Muscle layer of duodenum (tissue), 2 donors: Measurements from ENCODE around the gene TMEM184C.
A peak's percentile ranks its signal among the peaks of the same experiment; 100 is the strongest.

Experiments used
- H3K27ac ChIP-seq: one replicate; pipeline ENCODE4 v1.7.0; 2013; ENCODE audit warnings: mild to moderate bottlenecking, low read length
- H3K27me3 ChIP-seq: one replicate; pipeline ENCODE4 v1.7.0; 2013; ENCODE audit warnings: low read depth, mild to moderate bottlenecking, control low read depth, low read length
- H3K36me3 ChIP-seq, 2 donors: one replicate each; pipeline ENCODE4 v1.7.0; 2013; ENCODE audit warnings: low read length in 2 of 2, control low read depth in 1 of 2, mild to moderate bottlenecking in 1 of 2; ENCODE audit not compliant: insufficient read depth in 2 of 2, control insufficient read depth in 1 of 2
- H3K4me1 ChIP-seq, 2 donors: one replicate each; pipeline ENCODE4 v1.7.0; 2013; ENCODE audit warnings: low read length in 2 of 2, mild to moderate bottlenecking in 2 of 2, control low read depth in 1 of 2, moderate library complexity in 1 of 2; ENCODE audit not compliant: insufficient read depth in 2 of 2, control insufficient read depth in 1 of 2
- H3K4me3 ChIP-seq, 2 donors: one replicate each; pipeline ENCODE4 v1.7.0; 2013; ENCODE audit warnings: low read length in 2 of 2, low read depth in 1 of 2, mild to moderate bottlenecking in 1 of 2
- H3K9me3 ChIP-seq, 2 donors: one replicate each; pipeline ENCODE4 v1.7.0; 2013; ENCODE audit warnings: low read length in 2 of 2, control low read depth in 1 of 2, mild to moderate bottlenecking in 1 of 2; ENCODE audit not compliant: control insufficient read depth in 1 of 2
- donor health status: healthy.

Gene TMEM184C

GRCh38 chr4:147696866-147697265 lies 79.7 kb downstream of the TMEM184C start:
- Histone ChIP-seq H3K27me3 (no peaks in the 10 kb centered on the region), H3K4me3 (no peak overlapping the region)

DNA sequence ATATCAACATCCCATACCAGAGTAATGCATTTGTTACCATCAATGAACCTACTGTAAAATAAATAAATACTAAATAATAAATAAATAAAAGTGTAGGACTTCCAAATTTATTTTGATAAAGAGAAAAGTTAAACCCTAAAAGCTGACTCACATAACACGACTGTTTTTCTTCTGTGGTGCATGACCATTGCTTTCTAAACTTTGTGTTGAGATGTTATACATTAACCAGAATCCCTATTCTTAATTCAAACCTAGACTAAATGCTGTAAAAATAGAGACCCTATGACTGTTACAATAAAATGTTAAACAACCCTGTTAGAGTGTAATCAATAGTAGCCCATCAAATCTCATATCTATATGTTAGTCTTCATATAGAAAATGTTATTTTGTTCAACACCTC lies 87.6 kb downstream of the TMEM184C start:
- Histone ChIP-seq H3K27me3 (no peaks in the 10 kb centered on the region), H3K9me3 (no peaks in the 10 kb centered on the region), H3K4me3 (no peak overlapping the region), H3K27ac (no peak overlapping the region), H3K4me1 (no peaks in the 10 kb centered on the region), H3K36me3 (no peaks in the 10 kb centered on the region)

More at GRCh38 chr4:147696866-147697265, 79.7 kb downstream of the TMEM184C start:
- Histone ChIP-seq H3K27ac (no peak overlapping the region), H3K36me3 (no peaks in the 10 kb centered on the region), H3K9me3 (no peaks in the 10 kb centered on the region), H3K4me1 (no peaks in the 10 kb centered on the region)

GRCh38 chr4:147707892-147708672 lies 90.9 kb downstream of the TMEM184C start:
- no peaks in the 10 kb centered on the region for H3K27me3 ChIP-seq
- H3K4me3 ChIP-seq = peak overlapping the region; percentile 15 to 24
- no peaks in the 10 kb centered on the region for H3K4me1 ChIP-seq
- no peaks in the 10 kb centered on the region for H3K36me3 ChIP-seq
- no peaks in the 10 kb centered on the region for H3K9me3 ChIP-seq
- no peak overlapping the region for H3K27ac ChIP-seq

GRCh38 chr4:147709999-147710398 lies 92.8 kb downstream of the TMEM184C start:
- no peak overlapping the region for H3K4me3 ChIP-seq
- H3K27me3 ChIP-seq = no peaks in the 10 kb centered on the region
- no peaks in the 10 kb centered on the region for H3K9me3 ChIP-seq
- no peaks in the 10 kb centered on the region for H3K4me1 ChIP-seq
- H3K27ac ChIP-seq = no peak overlapping the region
- no peaks in the 10 kb centered on the region for H3K36me3 ChIP-seq

DNA sequence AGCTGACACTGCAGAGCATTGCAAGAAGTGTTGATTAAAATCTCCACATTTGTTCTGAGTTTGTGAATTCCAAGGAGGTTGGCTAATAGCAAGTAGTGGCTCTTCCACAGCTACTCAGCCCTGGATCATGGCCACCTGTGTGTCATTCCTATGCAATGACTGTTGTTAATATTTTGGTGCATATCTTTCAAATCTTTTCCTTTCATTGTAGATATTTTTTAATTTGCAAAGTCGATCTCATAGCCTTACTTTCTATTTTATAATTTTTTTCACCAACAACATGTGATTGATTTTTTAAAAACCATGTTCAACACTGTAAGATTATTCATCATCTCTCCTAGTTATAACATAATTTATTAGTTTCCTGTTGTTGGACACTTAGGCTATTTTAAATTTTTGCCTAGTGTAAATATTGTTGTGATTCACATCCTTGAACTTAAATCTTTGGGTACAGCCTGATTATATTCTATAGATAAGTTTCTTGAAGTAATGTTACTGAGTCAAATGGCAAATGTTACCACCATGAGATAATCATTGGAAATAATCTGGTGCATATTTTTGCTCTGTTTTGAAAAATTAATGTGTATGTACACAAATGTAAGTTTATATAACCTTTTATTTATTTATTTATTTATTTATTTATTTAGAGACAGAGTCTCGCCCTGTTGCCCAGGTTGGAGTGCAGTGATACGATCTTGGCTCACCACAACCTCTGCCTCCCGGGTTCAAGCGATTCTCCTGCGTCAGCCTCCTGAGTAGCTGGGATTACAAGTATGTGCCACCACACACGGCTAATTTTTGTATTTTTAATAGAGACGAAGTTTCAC lies 97.6 kb downstream of the TMEM184C start:
- no peak overlapping the region for H3K27ac ChIP-seq
- H3K27me3 ChIP-seq = no peaks in the 10 kb centered on the region
- H3K36me3 ChIP-seq = no peaks in the 10 kb centered on the region
- no peak overlapping the region for H3K4me3 ChIP-seq
- H3K9me3 ChIP-seq = no peaks in the 10 kb centered on the region
- H3K4me1 ChIP-seq = no peaks in the 10 kb centered on the region

DNA sequence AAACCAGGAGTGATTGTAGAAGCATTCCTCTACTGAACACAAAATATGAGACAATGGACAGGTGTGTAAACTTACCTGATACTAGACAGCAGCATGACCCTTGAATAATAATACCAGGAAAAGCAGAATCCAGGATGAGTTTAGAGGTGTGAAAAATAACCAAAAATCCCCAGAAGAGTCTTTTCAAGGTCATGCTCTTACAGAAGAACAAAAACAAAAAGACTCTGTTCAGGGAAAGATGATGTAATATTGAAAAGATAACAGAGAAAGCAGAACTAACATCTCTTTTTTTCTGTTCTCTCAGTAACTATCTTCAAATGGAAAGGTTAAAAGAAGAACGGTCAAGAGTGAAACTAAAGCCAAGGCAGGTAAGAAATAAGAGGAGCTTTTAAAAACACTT lies 100.7 kb downstream of the TMEM184C start:
- Histone ChIP-seq H3K36me3 (no peaks in the 10 kb centered on the region), H3K27me3 (no peaks in the 10 kb centered on the region), H3K4me3 (no peak overlapping the region), H3K27ac (no peak overlapping the region), H3K4me1 (no peaks in the 10 kb centered on the region), H3K9me3 (no peaks in the 10 kb centered on the region)
